Measurements from ENCODE around the gene FRAT1.
"Not testable (repeated sequence)": the region's sequence is repeated elsewhere in the genome, so short reads cannot be mapped to it uniquely, and the experiment has no call there.

The FRAT1 gene

DNA sequence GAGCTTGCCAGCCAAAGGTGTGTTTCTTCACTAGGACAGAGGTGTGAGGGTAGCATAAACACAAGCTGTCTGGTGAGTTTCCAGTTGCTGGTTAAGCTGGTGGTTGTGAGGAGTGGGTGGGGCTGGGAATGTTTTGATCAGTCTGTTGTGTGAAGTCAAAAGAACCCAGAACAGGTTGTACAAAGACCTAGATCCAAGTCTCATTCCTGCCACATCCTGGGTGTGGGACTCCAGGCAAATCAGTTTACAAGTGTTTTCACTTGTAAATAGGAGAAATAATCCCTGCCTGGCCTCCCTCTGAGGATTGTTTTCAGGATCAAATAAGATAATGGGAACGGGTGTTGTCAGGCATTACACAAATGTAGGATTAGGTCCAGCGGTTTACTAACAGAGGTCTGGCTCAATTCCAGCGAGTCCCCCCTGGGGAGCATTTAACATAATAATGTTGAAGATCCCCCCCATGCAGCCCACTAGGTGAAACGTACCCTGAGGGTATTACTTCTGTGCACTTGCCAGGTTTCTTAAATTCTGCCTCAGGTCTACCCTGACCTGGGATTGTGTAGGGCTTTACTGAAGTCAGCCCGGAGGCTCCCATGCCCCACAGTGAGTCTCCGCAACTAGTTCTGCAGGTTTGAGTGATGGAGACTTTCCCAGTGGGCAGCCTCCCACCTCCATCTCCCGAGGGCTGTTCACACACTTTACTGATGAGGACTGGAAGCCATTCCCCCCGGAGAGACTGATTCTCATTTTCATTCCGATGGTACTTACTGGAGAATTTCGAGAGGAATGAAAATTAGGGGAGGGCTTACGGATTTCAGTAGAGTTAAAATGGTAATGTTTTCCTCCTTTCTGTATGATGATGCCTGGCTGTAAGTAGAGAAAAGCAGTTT, 18.1 kb downstream of the FRAT1 start:
- H3K27ac ChIP-seq, result peak overlapping the region; percentile 96
- no peak for TF ChIP-seq CTCF (conservative IDR thresholded peaks at IDR 0.05)

GRCh38 chr10:97338041-97338440, 19.0 kb downstream of the FRAT1 start:
- no peak for TF ChIP-seq CTCF (conservative IDR thresholded peaks at IDR 0.05)
- H3K27ac ChIP-seq, result peak overlapping the region; percentile 96

DNA sequence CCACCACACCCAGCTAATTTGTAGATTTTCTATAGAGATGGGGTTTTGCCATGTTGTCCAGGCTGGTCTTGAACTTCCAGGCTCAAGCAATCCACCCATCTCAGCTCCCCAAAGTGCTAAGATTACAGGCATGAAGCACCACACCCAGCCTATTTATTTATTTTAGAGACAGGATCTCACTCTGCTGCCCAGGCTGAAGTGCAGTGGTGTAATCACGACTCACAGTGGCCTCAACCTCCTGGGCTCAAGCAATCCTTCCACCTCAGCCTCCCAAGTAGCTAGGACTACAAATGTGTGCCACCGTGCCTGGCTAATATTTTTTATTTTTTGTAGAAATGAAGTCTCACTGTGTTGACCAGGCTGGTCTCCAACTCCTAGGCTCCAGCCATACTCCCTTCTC, 22.3 kb downstream of the FRAT1 start:
- no peak for TF ChIP-seq CTCF (conservative IDR thresholded peaks at IDR 0.05)
- H3K27ac ChIP-seq, result no peak overlapping the region

GRCh38 chr10:97343664-97344063, 24.6 kb downstream of the FRAT1 start:
- not testable (repeated sequence) for H3K27ac ChIP-seq

- no peak for TF ChIP-seq CTCF (conservative IDR thresholded peaks at IDR 0.05)
- no peak overlapping the region for H3K27ac ChIP-seq
Measured at GRCh38 chr10:97347317-97347716, 28.2 kb downstream of the FRAT1 start.

- H3K27ac ChIP-seq, result peak overlapping the region; percentile 10; the same call in 1 of the 2 replicates
- no peak for TF ChIP-seq CTCF (conservative IDR thresholded peaks at IDR 0.05)
Measured at GRCh38 chr10:97349752-97350513, 30.9 kb downstream of the FRAT1 start.

GRCh38 chr10:97353945-97354344, 34.9 kb downstream of the FRAT1 start:
- no peak overlapping the region for H3K27ac ChIP-seq

More at GRCh38 chr10:97353945-97354344, 34.9 kb downstream of the FRAT1 start:
- TF ChIP-seq CTCF (conservative IDR thresholded peaks at IDR 0.05), result no peak

All from VCaP (cell line).